NCI-H226 (cell line): ENCODE data around the gene E2F2.

Experiments
- DNase-seq: peaks from one replicate; pipeline ENCODE4 v3.0.0-alpha.2; 2015

Gene E2F2

DNA sequence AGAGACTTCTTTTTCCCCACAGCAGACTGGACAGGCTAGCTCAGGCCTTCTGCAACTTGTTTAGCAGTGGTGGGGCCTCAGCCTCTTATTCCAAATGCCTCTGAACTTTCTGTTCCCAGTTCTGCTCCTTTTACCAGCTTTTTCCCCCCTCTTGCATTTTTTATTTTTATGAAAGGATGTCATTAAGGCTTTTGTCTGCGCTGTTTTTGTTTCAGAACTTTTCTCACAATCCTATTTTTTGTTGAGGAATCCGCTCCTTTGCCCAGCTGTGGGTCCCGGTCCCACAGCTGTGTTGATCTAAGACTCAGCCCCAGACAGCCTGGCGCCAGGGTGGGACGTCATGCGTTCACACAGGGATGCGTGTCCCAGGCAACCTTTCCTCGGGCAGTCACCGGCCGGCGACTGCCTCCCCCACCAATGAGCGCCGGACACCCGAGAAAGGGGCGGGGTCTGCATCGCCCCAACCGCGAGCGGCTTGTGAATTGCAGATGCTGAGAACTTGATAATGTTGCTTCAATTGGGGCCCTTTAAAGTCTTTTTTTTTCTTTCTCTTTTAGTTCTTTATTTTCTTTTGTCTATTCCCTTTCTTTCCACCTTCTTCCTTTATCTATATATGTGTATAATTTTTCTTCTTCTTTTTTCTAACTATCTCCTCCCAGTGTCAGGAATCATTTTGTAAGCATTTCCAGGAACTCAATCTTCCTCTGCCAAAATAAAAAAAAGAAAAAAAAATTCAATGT, 31.3 kb upstream of the E2F2 start:
- peak; percentile 96 for DNase-seq

DNA sequence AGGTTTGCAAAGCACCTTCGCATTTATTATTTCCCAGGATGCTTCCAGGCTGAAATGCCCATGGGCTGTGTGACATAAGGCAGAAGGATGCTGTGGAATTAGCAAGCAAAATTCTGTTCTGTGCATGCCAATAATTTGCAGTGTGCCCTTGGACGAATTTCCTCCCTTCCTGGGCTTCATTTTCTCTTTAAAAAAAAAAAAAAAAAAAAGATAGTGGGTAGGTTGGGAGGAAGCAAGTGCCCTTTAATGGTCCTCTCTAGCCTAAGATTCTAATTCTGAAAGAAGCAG, 30.7 kb upstream of the E2F2 start:
- peak; percentile 57 for DNase-seq

DNA sequence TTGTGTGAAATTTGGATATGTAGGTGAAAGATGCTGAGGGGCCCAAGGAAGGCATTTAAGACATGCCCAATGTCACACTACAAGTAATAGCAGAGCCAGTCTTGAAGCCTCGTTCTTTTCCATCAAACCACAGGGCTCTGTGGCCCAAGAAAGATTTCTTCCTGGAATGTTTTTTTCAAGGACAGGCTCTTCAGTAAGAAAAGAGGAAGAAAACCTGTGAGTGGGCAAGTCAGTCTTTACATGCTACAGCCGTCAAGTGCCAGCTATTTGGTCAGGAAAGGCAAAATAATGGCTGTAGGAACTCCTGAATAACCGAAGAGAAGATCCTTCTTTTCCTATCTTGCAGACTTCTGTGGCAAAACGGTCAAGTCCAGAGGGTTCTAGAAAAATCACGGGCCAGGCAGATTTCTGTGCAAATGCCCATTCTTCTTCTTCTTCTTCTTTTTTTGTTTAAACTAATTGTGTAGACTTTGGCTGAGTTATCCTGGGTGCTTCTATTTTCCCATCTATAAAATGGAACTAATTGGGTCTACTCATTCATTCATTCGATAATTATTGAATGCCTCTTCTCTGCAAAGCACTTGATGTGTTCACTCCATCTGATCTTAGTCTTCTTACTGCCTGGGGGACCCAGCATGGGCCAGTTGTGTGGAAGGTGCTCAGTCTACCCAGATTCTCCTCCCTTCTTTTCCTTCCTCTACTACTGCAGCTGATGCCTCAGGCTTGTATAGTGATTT, 30.2 kb upstream of the E2F2 start:
- DNase-seq, result no peak

GRCh38 chr1:23559985-23560741, 29.1 kb upstream of the E2F2 start:
- DNase-seq, result no peak

DNA sequence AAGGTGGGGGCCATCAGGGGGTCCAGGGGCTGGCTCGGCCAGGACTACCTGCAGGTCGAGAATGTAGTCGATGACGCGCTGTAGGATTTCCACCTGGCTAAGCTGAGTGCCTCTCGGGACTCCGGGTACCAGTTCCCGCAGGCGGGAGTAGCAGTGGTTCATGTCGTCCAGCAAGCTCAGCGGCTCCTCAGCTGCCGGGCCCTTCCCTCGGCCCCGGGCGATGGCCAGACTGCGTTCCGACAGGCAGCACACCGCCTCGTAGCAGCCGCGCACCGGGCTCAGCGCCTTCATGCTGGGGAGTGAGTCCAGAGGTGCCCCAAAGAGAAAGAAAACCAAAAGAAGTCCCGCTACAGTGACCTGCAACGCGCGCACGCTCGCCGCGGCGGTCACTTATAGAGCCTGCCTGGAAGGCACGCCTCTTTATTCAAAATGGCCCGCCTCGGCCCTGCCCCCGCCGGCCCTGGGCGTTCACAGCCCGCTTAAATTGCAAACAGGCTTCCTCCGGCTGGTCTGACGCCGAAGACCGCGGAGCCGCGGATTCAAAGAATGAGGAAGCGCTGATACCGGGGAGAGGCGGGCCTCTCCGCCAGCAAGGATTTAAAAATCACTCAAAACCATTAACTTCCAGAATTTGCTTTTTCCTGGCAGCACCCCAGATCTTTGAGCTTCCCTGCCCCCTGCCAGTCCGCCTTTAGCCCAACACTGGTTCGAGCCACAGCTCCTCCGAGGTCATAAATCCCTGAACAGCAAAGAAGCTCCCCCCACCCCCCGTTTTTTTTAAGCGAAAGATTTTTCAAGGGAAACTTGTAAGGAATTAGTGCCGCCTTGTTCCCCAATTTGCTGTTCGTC, 28.3 kb upstream of the E2F2 start, which contains the start of gene ID3:
Gene ID3, minus strand, starts transcription at position 366 of the 849 bp plus-strand sequence. Its CDS starts 75 bp downstream, at position 291.
- DNase-seq, result peak; percentile 96

DNA sequence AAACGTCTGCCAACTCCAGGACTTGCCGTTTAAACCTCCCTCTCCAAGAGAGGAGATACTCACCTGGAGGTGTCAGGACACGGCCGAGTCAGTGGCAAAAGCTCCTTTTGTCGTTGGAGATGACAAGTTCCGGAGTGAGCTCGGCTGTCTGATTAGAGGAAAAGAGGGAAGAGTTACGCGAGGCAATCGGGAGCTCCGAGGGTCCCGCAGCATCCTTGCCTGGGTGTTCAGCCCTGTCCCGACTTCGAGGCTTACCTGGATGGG, 27.8 kb upstream of the E2F2 start:
- no peak for DNase-seq

- DNase-seq, result peak; percentile 92
Observed at GRCh38 chr1:23558140-23558871, 27.3 kb upstream of the E2F2 start.

- DNase-seq, result no peak
Observed at GRCh38 chr1:23557471-23558124, 26.6 kb upstream of the E2F2 start.

DNA sequence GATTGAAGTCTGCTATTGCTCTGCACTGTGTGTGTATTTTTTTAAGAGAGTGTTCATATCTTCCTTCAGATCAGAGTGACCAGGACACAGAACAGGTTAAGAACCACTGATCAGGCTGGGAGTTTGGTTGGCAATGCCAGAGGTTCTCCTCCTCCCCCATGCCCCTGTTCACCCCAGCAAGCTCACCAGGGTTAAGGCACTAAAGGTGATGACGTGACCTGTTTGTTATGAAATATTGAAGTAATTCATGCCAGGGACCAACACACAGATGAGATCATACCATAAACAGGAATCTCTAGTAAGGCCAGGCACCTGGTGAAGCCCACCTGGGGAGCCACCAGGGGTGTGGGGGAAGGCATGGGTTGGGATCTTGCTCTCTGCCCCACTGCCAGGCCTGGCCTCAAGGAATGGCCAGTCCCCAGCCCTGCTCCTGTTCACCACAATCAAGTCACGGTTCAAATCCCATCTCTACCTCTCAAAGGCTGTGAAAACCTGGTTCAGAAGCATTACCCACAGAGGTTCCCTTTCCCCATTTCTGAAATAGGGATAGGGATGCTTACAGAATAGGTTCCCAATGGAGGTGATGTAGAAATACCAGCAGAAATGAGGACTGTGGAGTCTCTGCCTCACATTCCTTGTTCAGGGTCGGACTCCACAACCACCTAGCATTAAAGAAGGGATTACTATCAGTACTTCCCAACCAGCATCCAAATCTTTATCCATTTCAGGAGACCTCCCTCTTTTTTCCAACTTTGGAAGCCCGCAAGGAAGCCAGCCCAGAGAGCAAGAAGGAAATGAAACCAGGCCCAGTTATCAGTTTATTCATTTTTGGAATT, 25.8 kb upstream of the E2F2 start:
- peak; percentile 79 for DNase-seq

DNA sequence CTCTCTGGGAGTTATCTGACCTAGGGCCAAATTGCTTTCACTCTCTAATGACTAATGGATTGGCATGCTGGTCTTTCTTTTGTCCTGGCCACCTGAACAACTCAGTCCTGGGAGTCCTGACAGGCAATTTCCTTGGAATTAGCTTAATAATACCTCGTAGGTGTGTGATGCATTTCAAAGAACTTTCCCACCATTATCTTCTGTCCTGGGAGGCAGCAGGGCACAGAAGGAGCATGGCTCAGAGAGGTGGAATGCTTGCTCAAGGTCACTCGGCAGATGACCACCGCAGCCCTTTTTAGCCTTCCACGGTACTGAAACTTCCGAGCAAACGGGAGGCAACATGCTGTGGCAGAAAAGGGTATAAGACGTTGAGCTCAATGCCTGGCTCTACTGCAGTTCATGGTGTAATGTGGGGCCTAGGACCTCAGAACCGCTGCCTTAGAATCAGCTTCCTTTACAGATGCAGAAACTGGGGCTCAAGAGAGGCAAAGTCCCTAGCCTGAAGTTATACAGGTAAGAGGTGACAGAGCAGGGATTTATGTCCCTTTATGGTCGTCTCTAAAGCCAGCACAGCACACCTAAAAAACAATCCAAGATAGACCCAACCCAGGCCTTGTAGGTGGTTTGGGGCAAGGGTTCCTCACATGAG, 25.1 kb upstream of the E2F2 start:
- peak; percentile 82 for DNase-seq

DNA sequence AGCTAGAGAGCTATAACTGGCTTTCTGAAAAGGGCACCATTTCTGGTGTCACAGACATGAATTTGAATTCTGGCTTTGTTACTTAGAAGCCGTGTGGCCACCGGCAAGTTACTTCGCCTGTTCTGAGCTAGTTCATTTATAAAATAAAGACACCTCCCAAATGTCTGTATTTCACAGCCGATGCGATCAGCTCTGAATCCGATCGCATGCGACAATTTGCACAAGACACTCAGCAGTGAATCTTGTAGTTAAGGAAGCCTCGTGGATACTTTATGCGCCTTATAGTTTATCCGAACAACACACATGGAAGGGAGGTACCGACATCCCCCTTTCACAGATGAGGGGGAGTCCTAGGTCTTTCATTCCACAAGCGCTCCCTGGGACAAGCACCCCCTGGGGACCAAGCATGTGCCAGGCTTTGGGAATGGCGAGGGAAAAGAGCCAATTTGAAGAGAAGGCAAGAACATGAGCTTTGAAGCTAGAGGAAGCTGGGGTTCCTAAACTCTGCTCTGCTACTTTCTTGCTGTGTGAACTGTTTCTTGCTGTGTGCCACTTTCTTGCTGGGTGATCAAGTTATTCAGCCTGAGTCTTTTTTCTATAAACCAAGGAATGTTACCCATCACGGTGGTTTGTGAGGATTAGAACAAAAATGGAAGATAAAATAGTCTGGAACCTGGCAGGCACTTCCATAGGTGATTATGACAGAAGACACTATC, 24.4 kb upstream of the E2F2 start:
- no peak for DNase-seq

DNA sequence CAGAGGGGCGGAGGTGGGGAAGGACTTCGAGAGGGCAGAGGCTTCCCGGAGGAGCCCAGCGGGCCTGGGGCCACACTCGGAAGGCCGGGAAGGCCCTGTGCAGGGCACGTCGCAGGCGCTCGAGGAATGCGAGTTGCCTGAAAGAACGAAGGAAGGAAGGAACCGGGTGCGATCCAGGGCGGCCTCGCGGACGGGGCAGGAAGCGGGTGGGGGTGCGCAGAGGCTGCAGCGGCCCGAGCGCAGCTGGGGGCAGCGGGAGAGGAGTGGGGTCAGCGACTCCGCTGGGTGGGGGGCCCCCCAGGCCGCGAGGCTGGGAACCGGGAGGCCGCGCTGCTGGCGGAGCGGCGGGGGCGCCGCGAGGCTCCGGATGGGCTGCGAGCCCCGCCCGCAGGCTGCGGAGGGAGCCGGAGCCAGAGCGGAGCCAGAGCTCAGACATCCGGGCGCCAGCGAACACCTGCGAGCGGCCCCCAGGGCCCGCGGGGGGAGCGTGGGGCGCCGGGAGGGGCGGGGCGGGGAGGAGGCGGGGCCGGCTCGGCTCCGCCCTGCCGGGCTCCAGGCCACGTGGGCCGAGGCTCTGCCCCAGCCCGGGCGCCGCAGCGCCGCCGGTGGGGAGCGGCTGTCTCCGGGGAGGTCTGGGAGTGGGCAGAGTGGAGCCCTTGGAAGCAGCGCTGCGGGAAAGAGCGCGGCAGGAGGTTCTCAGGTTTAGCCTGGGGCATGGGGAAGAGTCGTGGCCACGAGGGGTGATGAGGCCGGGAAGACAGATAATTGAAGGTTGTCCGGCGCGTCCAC, 23.6 kb upstream of the E2F2 start:
- peak; percentile 92 for DNase-seq

GRCh38 chr1:23554127-23554480, 23.1 kb upstream of the E2F2 start:
- no peak for DNase-seq

GRCh38 chr1:23553231-23554126, 22.4 kb upstream of the E2F2 start:
- no peak for DNase-seq

- DNase-seq, result no peak
Observed at GRCh38 chr1:23551849-23552248, 20.8 kb upstream of the E2F2 start.

DNA sequence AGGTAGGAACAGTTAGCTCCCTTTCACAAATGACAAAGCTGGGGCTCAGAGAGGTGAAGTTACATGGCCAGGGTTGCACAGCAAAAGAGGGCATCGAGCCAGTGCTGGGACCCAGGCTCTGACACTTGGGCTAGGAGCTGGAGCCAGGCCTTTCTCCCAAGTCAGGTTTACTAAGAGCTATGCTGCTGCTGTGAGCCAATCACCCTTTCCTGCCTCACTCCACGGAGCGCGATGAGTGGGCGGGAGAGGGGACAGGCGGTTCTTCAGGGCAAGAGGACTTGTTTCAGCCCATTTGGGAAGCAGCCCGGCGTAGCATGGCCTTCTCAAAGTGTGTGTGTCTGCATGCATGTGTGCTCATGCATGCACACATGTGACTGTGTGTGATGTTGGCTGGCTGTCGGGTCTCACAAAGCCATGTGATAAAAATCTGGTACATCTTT, 17.7 kb upstream of the E2F2 start:
- DNase-seq, result no peak

DNA sequence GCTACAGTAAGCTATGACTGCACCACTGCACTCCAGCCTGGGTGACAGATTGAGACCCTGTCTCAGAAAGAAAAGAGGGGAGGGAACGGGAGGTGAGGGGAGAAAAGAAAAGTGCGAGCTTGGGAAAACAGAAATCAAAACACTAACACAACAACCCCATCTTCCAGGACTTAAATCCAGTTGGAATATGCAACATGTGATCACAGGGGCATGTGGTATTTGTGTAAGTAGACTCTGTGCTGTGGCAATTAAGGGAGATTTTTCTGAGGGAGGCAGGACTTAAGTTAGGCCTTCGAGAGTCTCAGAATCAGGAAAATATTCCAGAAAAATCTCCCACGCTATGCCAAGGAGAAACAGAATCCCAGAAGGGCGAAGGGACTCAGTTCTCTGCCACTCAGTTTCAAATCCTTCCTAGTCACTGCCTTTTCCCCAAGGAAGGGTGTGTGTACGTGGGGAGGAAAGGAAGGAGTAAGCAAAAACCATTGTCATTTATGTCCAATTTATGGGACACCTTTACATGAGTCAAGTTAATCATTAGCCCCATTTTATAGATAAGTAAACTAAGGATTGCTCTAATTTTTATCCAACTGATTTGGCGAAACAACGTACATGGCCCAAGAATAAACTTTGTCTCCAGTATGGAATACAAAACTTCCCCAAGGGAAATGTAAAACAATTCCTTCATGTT, 16.0 kb upstream of the E2F2 start:
- no peak for DNase-seq
